Endothelial cell of umbilical vein (primary cell): ENCODE measurements around the gene SRSF10. TPM values are rescaled to one million over a fixed set of nuclear protein-coding genes. Genes with fewer than 3 reads are reported as not detected.

Source experiments
- BruUV-seq: library from RNA; stranded (reverse); fragments of 400-500 nt; replicated peaks from 2 replicates; lab custom pipeline; 2021; lab: Mats Ljungman, UMichigan
- CTCF ChIA-PET: fragments of 300-600, 350-600 bp; sonication (Branson Sonifier 250); formaldehyde crosslinking; loops from one replicate; lab custom pipeline; 2021; ENCODE audit warnings: antibody characterized with exemption, inconsistent platforms; lab: Charles Lee
- POLR2A ChIA-PET: fragments of 300-600, 350-600 bp; sonication (Branson Sonifier 250); formaldehyde crosslinking; loops from one replicate; lab custom pipeline; 2021; ENCODE audit warnings: antibody characterized with exemption, inconsistent platforms; lab: Charles Lee
- DNase-seq: peaks from one replicate; pipeline ENCODE4 v3.0.0-alpha.2; 2011; ENCODE audit warnings: low read depth, low spot score
- FAIRE-seq: peaks from 2 replicates; lab custom pipeline; 2011; peaks lifted over from hg19 to GRCh38; lab: Jason Lieb, UNC
- H2AFZ ChIP-seq: 2 replicates; pipeline ENCODE4 v1.6.0; 2012; ENCODE audit warnings: low read depth, low read length, control low read depth, inconsistent platforms
- H3K27ac ChIP-seq: 2 replicates; pipeline ENCODE4 v1.5.1; 2011; ENCODE audit warnings: low read depth, mild to moderate bottlenecking, control low read depth, low read length, moderate library complexity; ENCODE audit not compliant: insufficient read depth
- H3K27me3 ChIP-seq, 2 experiments: 2 replicates each; pipeline versions ENCODE4 v1.6.0 to v1.6.1; 2011; ENCODE audit warnings: low read length in 2 of 2, mixed read lengths in 1 of 2; ENCODE audit not compliant: control insufficient read depth in 2 of 2, insufficient read depth in 2 of 2
- H3K36me3 ChIP-seq, 2 experiments: 2 replicates in 1 of 2; 3 replicates in 1 of 2; pipeline ENCODE4 v1.5.1; 2011; ENCODE audit warnings: low read length in 2 of 2, mild to moderate bottlenecking in 1 of 2, moderate library complexity in 1 of 2; ENCODE audit not compliant: control insufficient read depth in 2 of 2, insufficient read depth in 2 of 2; ENCODE audit errors: extremely low read depth in 1 of 2
- H3K4me1 ChIP-seq: 3 replicates; pipeline ENCODE4 v1.5.1; 2011; ENCODE audit warnings: mild to moderate bottlenecking, low read length; ENCODE audit not compliant: control insufficient read depth, insufficient read depth; ENCODE audit errors: extremely low read depth
- H3K4me2 ChIP-seq: 2 replicates; pipeline ENCODE4 v1.6.1; 2011; ENCODE audit warnings: low read length, control low read depth, mixed read lengths; ENCODE audit not compliant: insufficient read depth
- H3K4me3 ChIP-seq, 3 experiments: fragments of 200-600 bp in 1 of 3; sonication (generic), shearing (Covaris generic) in 1 of 3; replicated peaks in 1 of 3; 2 replicates each; pipeline ENCODE4 v1.5.1; 2011 to 2016; ENCODE audit warnings: control low read depth in 3 of 3, low read length in 3 of 3, mild to moderate bottlenecking in 2 of 3, inconsistent platforms in 1 of 3, low read depth in 1 of 3, moderate library complexity in 1 of 3; ENCODE audit not compliant: insufficient read depth in 1 of 3
- H3K79me2 ChIP-seq: 2 replicates; pipeline ENCODE4 v1.6.0; 2012; ENCODE audit warnings: low read length, inconsistent platforms; ENCODE audit not compliant: control insufficient read depth, insufficient read depth
- H3K9ac ChIP-seq: replicated peaks from 2 replicates; pipeline ENCODE3; 2011; ENCODE audit warnings: low read length, control low read depth; ENCODE audit not compliant: insufficient read depth; ENCODE audit errors: extremely low read depth
- H3K9me1 ChIP-seq: replicated peaks from 3 replicates; pipeline ENCODE4 v1.6.0; 2011; ENCODE audit warnings: mild to moderate bottlenecking, low read length; ENCODE audit not compliant: control insufficient read depth, insufficient read depth; ENCODE audit errors: extremely low read depth
- H3K9me3 ChIP-seq: replicated peaks from 2 replicates; pipeline ENCODE4 v1.5.1; 2012; ENCODE audit warnings: low read length, inconsistent platforms; ENCODE audit not compliant: control insufficient read depth, insufficient read depth
- H4K20me1 ChIP-seq: replicated peaks from 2 replicates; pipeline ENCODE3; 2011; ENCODE audit warnings: mild to moderate bottlenecking, low read length; ENCODE audit not compliant: control insufficient read depth, insufficient read depth; ENCODE audit errors: extremely low read depth
- EZH2 ChIP-seq: IDR thresholded peaks from 2 replicates; pipeline ENCODE4 v1.6.1; 2012; ENCODE audit warnings: borderline replicate concordance, low read depth, mild to moderate bottlenecking, moderate library complexity, low read length, inconsistent platforms; ENCODE audit not compliant: severe bottlenecking
- FOS ChIP-seq: IDR thresholded peaks from 2 replicates; pipeline ENCODE4 v1.6.1; 2011; ENCODE audit warnings: mild to moderate bottlenecking, low read length, moderate library complexity, borderline replicate concordance; ENCODE audit not compliant: insufficient read depth
- GATA2 ChIP-seq: IDR thresholded peaks from 2 replicates; pipeline ENCODE4 v1.7.0; 2011; ENCODE audit warnings: low read depth, mild to moderate bottlenecking, moderate library complexity, mixed read lengths, low read length; ENCODE audit not compliant: insufficient read length, insufficient read depth
- JUN ChIP-seq: IDR thresholded peaks from 2 replicates; pipeline ENCODE4 v1.6.1; 2011; ENCODE audit warnings: borderline replicate concordance, low read depth; ENCODE audit not compliant: insufficient read length, insufficient read depth
- MYC ChIP-seq: IDR thresholded peaks from one replicate; pipeline ENCODE4 v1.6.1; 2011; ENCODE audit warnings: mild to moderate bottlenecking, low read depth, low read length
- POLR2A ChIP-seq: IDR thresholded peaks from 2 replicates; pipeline ENCODE4 v1.6.1; 2012; ENCODE audit warnings: low read depth, mild to moderate bottlenecking, control low read depth, low read length
- POLR2AphosphoS5 ChIP-seq: IDR thresholded peaks from 2 replicates; pipeline ENCODE4 v1.6.1; 2012; ENCODE audit warnings: low read depth, mild to moderate bottlenecking, control low read depth, low read length, moderate library complexity; ENCODE audit not compliant: insufficient read depth
- dilution Hi-C: fragments of 300-500 bp; cut with MboI; formaldehyde crosslinking; loops from one replicate; pipeline ENCODE4 v1.15.0; 2019; ENCODE audit warnings: low sequenced_read_pairs; ENCODE audit not compliant: extremely low pct_ligation_motif_present
- intact Hi-C: fragments of 100-400 bp; cut with micrococcal nuclease; formaldehyde crosslinking; loops from one replicate; pipeline ENCODE4 v1.10.0; 2022
- polyA plus RNA-seq, 4 experiments: library from polyadenylated mRNA; depleted of rRNA in 3 of 4; stranded (reverse) in 3 of 4; unstranded in 1 of 4; fragments of >200 nt; gene quantifications; 2 replicates each; pipeline versions ENCODE4 v1.2.1 to v1.2.3, GENCODE V29; 2011 to 2012; ENCODE audit warnings: missing spikeins in 1 of 4
- total RNA-seq: library from RNA; stranded (reverse); gene quantifications from 2 replicates; pipeline ENCODE4 v1.2.3, GENCODE V29; 2021
- TF ChIP-seq, protein P1 (sequence below), 2 donors: IDR thresholded peaks; 1 replicate in 1 of 2; 2 replicates in 1 of 2; pipeline ENCODE4 v1.5.1; 2011; ENCODE audit warnings: low read length in 2 of 2, mild to moderate bottlenecking in 2 of 2, moderate library complexity in 2 of 2, control low read depth in 1 of 2, inconsistent platforms in 1 of 2, low read depth in 1 of 2; ENCODE audit not compliant: insufficient read depth in 1 of 2; ENCODE audit errors: extremely low read depth in 1 of 2
- TF ChIP-seq, protein P2 (sequence below): IDR thresholded peaks from 2 replicates; pipeline ENCODE4 v1.6.1; 2011; ENCODE audit not compliant: insufficient read depth, insufficient read length

SRSF10 gene
- total and polyA plus RNA-seq, 2 donors (not counting 3 experiments of a cell fraction or from before 2014, with no cell fraction given), result 124 to 135 TPM

DNA sequence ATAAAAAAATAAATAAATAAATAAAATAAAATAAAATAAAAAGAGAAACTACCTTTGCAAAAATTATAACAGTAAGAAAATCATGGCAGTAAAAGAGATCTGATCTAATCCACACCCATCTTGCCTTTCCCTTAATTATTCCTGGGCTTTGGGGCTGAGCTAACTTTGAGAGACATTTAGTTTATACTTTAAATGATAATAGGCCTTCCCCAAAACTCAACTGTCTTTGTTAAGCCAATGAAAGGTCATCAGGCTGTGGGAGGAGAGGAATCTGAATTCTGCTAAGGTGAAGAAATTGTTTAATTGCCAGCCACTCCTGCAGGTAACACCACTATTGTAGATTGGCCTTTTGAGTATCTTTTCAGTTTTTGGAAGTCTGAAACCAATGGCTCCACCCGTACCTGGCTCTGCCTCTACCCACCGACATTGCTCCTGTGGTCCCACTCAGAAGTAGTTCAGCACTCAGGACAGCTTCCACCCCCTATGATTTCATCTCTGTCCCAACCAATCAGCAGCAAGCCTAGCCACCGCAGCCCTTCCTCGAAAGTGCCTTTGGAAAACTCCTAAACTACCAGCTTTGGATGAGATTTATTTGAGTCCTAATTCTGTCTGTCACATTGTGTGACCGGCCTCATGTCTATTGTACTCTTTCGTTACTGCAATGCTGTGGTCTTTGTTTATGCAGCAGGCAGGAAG lies 43.5 kb downstream of the SRSF10 start:
- FAIRE-seq (no peak), DNase-seq (no peak)
- Histone ChIP-seq H3K9me1 (no peaks in the 10 kb centered on the region), H3K4me2 (no peak overlapping the region), H3K9ac (no peak overlapping the region), H3K9me3 (no peaks in the 10 kb centered on the region), H2AFZ (no peak overlapping the region), H3K27ac (no peak overlapping the region), H3K27me3 (peaks cover under 1 to 2% of the 10 kb centered on the region in 2 experiments), H3K79me2 (no peaks in the 10 kb centered on the region), H3K36me3 (no peaks in the 10 kb centered on the region), H4K20me1 (no peaks in the 10 kb centered on the region), H3K4me1 (no peaks in the 10 kb centered on the region), H3K4me3 (no peak overlapping the region)
- POLR2A ChIA-PET, result no interaction called here
- intact Hi-C loops (no loop called here), dilution Hi-C loops (no loop called here)
- CTCF ChIA-PET, result no interaction called here
- TF ChIP-seq EZH2 (no peak), POLR2AphosphoS5 (no peak), FOS (no peak), MYC (no peak), GATA2 (no peak), JUN (no peak), POLR2A (no peak)
- TF ChIP-seq, protein P1, sequence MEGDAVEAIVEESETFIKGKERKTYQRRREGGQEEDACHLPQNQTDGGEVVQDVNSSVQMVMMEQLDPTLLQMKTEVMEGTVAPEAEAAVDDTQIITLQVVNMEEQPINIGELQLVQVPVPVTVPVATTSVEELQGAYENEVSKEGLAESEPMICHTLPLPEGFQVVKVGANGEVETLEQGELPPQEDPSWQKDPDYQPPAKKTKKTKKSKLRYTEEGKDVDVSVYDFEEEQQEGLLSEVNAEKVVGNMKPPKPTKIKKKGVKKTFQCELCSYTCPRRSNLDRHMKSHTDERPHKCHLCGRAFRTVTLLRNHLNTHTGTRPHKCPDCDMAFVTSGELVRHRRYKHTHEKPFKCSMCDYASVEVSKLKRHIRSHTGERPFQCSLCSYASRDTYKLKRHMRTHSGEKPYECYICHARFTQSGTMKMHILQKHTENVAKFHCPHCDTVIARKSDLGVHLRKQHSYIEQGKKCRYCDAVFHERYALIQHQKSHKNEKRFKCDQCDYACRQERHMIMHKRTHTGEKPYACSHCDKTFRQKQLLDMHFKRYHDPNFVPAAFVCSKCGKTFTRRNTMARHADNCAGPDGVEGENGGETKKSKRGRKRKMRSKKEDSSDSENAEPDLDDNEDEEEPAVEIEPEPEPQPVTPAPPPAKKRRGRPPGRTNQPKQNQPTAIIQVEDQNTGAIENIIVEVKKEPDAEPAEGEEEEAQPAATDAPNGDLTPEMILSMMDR (IDR thresholded peaks at IDR 0.05; ENCODE audit: extremely low read depth in 1 of 2, insufficient read depth in 1 of 2, low read depth in 1 of 2, low read length in 2 of 2), result no peak
- TF ChIP-seq, protein P2, sequence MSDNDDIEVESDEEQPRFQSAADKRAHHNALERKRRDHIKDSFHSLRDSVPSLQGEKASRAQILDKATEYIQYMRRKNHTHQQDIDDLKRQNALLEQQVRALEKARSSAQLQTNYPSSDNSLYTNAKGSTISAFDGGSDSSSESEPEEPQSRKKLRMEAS, result no peak
- no TSS peak for BruUV-seq
